ENCODE measurements around the gene LSP1.
"Not testable (repeated sequence)": the region's sequence is repeated elsewhere in the genome, so short reads cannot be mapped to it uniquely, and the experiment has no call there.

LSP1 gene

GRCh38 chr11:1929621-1930461, 77.0 kb downstream of the LSP1 start:
- in situ Hi-C loops (cut with MboI; ENCODE audit: low pct_unique_long_range_greater_than_20kb, low sequenced_read_pairs): no loop called here
- no peak for DNase-seq

- in situ Hi-C loops (cut with MboI; ENCODE audit: low pct_unique_long_range_greater_than_20kb, low sequenced_read_pairs): no loop called here
- DNase-seq: no peak
Measured at GRCh38 chr11:1930462-1930830, 77.6 kb downstream of the LSP1 start.

DNA sequence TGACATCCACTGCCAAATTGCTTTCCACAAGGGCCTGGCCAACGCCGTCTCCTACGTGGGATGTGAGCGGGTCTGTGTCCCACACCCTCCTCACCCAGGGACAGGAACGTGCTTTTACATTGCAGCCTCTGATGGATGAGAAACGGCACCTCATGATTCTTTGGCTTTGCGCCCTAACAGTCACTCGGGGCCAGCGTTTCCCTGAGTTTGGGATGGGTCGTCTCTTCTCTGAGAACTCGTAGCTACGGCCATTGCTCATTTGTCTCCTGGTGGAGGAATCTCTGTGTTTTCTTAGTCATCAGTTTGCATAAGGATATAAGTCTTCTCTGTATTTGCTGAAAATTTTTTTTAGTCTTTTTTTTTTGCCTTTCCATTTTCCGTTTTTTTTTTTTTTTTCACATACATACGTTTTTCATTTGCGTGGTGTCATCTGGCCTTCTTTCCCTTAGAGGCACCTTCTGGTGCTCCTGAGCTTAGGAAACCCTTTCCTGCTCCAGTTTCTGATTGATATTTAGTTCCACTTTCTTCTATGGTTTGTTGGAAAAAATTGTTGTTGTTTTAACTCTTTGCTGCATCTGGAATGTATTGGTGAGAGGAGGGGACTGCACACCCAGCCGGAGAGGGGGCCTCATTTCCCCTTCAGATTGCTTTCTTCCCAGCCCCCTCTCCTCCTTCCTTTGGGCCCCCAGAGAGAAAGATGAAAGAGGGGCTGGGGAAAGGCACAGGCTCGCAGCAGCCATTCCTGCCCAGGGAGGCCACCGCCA, 78.6 kb downstream of the LSP1 start:
- DNase-seq: no peak
- in situ Hi-C loops (cut with MboI; ENCODE audit: low pct_unique_long_range_greater_than_20kb, low sequenced_read_pairs): no loop called here

GRCh38 chr11:1932105-1932480, 79.2 kb downstream of the LSP1 start:
- DNase-seq: no peak
- in situ Hi-C loops (cut with MboI; ENCODE audit: low pct_unique_long_range_greater_than_20kb, low sequenced_read_pairs): no loop called here

DNA sequence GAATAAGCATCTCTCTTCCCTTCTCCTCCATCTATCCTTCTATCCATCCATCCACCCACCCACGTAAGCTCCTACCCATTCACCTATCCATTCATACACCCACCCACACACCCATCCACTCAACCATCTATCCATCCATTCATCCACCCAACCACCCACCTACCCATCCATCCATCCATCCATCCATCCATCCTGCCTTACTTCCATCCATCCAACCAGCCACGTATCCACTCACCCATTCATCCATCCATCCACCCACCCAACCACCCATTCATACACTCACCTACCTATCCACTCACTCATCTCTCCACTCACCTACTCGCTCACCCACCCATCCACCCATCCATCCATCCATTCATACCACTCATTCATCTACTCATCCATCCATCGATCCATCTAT, 79.8 kb downstream of the LSP1 start:
- DNase-seq: no peak
- in situ Hi-C loops (cut with MboI; ENCODE audit: low pct_unique_long_range_greater_than_20kb, low sequenced_read_pairs): no loop called here

DNA sequence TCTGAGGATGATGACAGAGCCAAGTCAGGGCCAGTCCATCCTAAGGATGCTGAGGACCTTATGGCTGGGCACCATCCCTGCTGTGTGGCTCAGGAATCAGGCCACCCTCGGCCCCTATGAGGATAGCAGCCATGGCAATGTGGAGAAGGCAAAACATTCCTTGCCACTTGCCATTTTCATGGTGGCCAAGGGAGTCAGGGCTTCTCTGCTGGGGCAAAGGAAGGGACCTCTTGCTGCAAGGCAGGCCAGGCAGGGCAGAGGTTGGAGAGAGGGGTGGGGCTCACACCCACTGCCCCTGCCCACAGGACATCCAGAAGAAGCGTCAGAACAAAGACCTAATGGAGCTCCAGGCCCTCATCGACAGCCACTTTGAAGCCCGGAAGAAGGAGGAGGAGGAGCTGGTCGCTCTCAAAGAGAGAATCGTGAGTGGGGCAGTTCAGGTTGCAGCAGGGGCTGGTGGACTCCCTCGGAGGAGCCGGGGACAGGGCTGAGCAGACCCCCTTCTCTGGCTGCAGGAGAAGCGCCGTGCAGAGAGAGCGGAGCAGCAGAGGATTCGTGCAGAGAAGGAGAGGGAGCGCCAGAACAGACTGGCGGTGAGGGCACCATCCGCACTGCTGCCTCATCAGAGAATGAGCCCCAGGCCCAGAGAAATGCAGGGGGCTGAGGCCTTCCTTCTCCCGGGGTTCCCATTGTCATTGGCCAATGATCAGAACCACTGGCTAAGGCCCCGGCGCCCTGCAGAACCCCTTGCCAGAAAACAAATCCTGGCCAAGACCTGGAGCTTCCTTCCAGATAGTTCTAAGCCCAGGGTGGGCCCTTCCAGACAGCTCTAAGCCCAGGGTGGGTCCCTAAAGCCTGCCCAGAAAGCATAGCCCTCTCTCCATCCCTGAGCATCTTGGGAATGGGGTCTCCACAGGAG, 80.8 kb downstream of the LSP1 start:
- DNase-seq: no peak
- in situ Hi-C loops (cut with MboI; ENCODE audit: low pct_unique_long_range_greater_than_20kb, low sequenced_read_pairs): no loop called here

- no peak for DNase-seq
- in situ Hi-C loops (cut with MboI; ENCODE audit: low pct_unique_long_range_greater_than_20kb, low sequenced_read_pairs): no loop called here
Measured at GRCh38 chr11:1934335-1935155, 81.7 kb downstream of the LSP1 start.

- in situ Hi-C loops (cut with MboI; ENCODE audit: low pct_unique_long_range_greater_than_20kb, low sequenced_read_pairs): no loop called here
- no peak for DNase-seq
Measured at GRCh38 chr11:1935156-1936071, 82.5 kb downstream of the LSP1 start.

- DNase-seq: no peak
- in situ Hi-C loops (cut with MboI; ENCODE audit: low pct_unique_long_range_greater_than_20kb, low sequenced_read_pairs): no loop called here
Measured at GRCh38 chr11:1936072-1936780, 83.3 kb downstream of the LSP1 start.

- in situ Hi-C loops (cut with MboI; ENCODE audit: low pct_unique_long_range_greater_than_20kb, low sequenced_read_pairs): no loop called here
- no peak for DNase-seq
Measured at GRCh38 chr11:1936781-1937615, 84.1 kb downstream of the LSP1 start.

DNA sequence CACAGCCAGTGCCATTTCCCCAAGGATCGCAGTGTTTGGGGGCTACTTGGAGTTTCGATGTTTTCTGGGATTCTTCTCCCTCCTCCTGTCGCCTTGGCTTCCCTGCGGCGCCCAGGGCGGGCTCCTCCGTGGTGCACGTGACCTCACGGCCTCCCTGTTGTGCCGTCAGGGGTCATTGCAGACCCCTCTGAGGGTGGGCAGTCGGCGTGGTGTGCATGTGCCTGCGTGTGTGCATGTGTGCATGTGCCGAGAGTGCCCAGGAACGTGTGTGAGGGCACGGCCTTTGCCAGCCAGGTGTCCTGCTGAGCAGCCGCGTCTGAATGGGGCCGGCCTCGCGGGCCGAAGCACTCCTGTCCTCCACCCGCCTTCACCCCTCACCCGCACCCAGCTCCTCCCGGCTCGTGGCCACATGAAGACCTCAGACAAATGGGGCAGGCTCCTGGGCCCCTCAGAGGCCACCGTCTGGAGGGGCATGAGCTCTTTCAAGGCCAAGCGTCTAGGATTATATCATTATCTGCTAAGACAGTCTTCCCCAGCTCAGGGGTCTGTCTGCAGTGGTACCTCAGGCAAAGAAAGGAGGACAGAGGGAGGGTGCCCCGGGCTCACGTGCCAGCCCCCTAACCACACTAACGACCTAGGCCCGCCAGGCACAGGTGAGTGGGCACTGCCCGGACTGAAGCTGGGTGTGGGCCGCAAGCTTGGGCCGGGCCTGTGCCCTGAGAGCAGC, 84.9 kb downstream of the LSP1 start:
- in situ Hi-C loops (cut with MboI; ENCODE audit: low pct_unique_long_range_greater_than_20kb, low sequenced_read_pairs): no loop called here
- DNase-seq: no peak

DNA sequence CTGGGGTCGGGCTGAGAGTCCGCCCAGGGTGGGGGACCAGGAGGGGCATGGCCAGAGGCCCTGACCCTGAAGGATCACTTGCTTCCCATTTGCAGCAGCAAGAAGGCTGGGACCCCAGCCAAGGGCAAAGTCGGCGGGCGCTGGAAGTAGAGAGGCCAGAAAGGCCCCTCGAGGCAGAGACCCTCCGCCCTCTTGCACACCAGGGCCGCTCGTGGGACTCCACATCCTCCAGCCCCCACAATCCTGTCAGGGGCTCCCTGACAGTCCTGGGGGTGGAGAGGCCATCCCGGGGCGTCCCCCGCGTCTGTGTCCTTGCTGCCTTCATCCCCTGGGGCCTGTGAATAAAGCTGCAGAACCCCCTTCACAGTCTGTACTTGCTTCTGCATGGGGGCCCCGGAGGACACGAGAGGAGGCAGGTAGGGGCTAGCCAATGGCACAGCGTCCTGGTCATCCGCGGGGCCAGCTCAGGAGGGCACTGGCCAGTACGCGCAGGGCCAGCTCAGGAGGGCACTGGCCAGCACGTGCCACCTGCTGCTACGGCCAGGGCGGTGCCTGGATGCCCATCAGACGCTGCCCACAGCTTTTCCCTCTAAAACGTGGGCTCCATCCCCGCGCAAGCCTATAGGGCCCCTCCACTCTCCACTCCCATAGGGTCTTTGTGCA, 85.6 kb downstream of the LSP1 start:
- in situ Hi-C loops (cut with MboI; ENCODE audit: low pct_unique_long_range_greater_than_20kb, low sequenced_read_pairs): no loop called here

DNA sequence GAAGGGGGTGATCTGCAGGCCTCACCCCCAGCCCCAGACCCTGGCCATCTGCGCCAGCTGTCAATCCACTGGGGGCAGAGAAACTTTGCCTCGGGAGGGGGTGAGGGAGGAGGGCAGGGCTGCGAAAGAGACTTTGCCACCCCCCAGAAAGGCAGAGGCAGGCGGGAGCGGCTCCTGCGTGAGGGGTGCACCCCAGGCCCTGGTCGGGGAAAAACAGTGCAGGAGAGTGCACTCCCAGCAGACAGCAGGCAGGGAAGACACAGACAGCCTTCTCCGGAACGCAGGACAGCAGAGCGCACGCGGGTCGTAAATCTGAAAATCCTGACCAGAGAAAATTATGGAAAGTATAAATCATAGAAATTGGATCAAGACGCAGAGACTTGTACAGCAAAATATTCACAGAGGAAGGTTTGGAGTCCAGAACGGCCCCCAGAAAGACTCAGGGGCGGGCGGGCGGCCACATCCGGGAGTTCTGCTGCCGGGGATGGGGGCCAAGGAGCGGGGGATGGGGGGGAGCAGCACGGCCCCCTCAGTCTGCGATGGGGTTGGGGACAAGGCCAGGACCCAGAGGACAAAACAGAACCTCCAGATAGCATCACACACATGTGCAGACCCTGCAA, 86.2 kb downstream of the LSP1 start:
- no peak for DNase-seq
- in situ Hi-C loops (cut with MboI; ENCODE audit: low pct_unique_long_range_greater_than_20kb, low sequenced_read_pairs): no loop called here

More for the DNA sequence above, 85.6 kb downstream of the LSP1 start:
- no peak for DNase-seq

GRCh38 chr11:1939788-1940187, 86.9 kb downstream of the LSP1 start:
- in situ Hi-C loops (cut with MboI; ENCODE audit: low pct_unique_long_range_greater_than_20kb, low sequenced_read_pairs); DNase-seq: not testable (repeated sequence)
